HG02610 (cell line): ENCODE measurements around the gene GLIS2.

ENCODE experiments used
- ATAC-seq: cut with Tn5 transposase; IDR thresholded peaks from one replicate; pipeline ENCODE4 v1.9.1; 2021; ENCODE audit warnings: mild to moderate bottlenecking, moderate library complexity; ENCODE audit not compliant: unreplicated experiment

The GLIS2 gene

GRCh38 chr16:4297480-4297879 is 18.4 kb upstream of the GLIS2 start:
- ATAC-seq, result no peak

- no peak for ATAC-seq
Measured at GRCh38 chr16:4298761-4299522, 16.9 kb upstream of the GLIS2 start.

GRCh38 chr16:4301177-4301576 is 14.7 kb upstream of the GLIS2 start:
- ATAC-seq, result no peak

- ATAC-seq, result no peak
Measured at GRCh38 chr16:4301968-4302367, 13.9 kb upstream of the GLIS2 start.

- no peak for ATAC-seq
Measured at GRCh38 chr16:4303973-4304372, 11.9 kb upstream of the GLIS2 start.

- no peak for ATAC-seq
Measured at GRCh38 chr16:4306470-4307214, 9.2 kb upstream of the GLIS2 start.

- peak; percentile 91 for ATAC-seq
Measured at GRCh38 chr16:4307215-4308037, 8.4 kb upstream of the GLIS2 start.

- no peak for ATAC-seq
Measured at GRCh38 chr16:4309102-4309832, 6.6 kb upstream of the GLIS2 start.

GRCh38 chr16:4309833-4310266 is 6.0 kb upstream of the GLIS2 start:
- no peak for ATAC-seq

GRCh38 chr16:4313563-4314531 is 2.0 kb upstream of the GLIS2 start:
- ATAC-seq, result no peak

- no peak for ATAC-seq
Measured at GRCh38 chr16:4314532-4315185, 1.2 kb upstream of the GLIS2 start.

GRCh38 chr16:4316108-4316863 is 419 bp downstream of the GLIS2 start:
- no peak for ATAC-seq

- no peak for ATAC-seq
Measured at GRCh38 chr16:4316864-4317531, 1.1 kb downstream of the GLIS2 start.

GRCh38 chr16:4317532-4318450 is 1.9 kb downstream of the GLIS2 start:
- no peak for ATAC-seq

- no peak for ATAC-seq
Measured at GRCh38 chr16:4318451-4318910, 2.6 kb downstream of the GLIS2 start.

- ATAC-seq, result no peak
Measured at GRCh38 chr16:4318967-4319366, 3.1 kb downstream of the GLIS2 start.
